Spleen (tissue), 7 donors: ENCODE data around the gene MBNL3.

ENCODE experiments used
- CTCF ChIP-seq, 11 experiments: fragments of 200-600 bp in 7 of 11; fragments of 450-650 bp in 4 of 11; sonication (generic) in 4 of 11; IDR thresholded peaks in 8 of 11; conservative IDR thresholded peaks in 3 of 11; 1 replicate in 7 of 11; 2 replicates in 4 of 11; pipeline versions ENCODE4 v1.4.0 to v1.8.0; 2016 to 2021; ENCODE audit warnings: antibody characterized with exemption in 11 of 11, inconsistent platforms in 4 of 11, mild to moderate bottlenecking in 1 of 11
- POLR2A ChIP-seq, 3 donors: fragments of 450-650 bp; IDR thresholded peaks; one replicate each; pipeline ENCODE4 v1.5.1; 2017; ENCODE audit warnings: antibody characterized with exemption in 3 of 3, mild to moderate bottlenecking in 1 of 3
- donor health status: DM: no; HTN: no; CAD: no; lungs with moderate emphysema.
- donor health status: DM: no; HTN: no; CAD: no.
- donor health status: DM: no; HTN: no; CAD: no.

GRCh38 chrX:132388371-132388770 is 100.5 kb downstream of the MBNL3 start:
- no peak for TF ChIP-seq CTCF (IDR thresholded peaks at IDR 0.05 in 8 of 11, conservative IDR thresholded peaks at IDR 0.05 in 3 of 11)
- no peak for TF ChIP-seq POLR2A (IDR thresholded peaks at IDR 0.05)
